ENCODE measurements around the gene GRK5. TPM values are rescaled to one million over a fixed set of nuclear protein-coding genes. Genes with fewer than 3 reads are reported as not detected.
A peak's percentile ranks its signal among the peaks of the same experiment; 100 is the strongest.

The GRK5 gene
- total RNA-seq, 5 donors from 2014 or later (not counting 1 experiment from before 2014, with no cell fraction given) = 21.7 to 36.8 (median 30.6) TPM

GRCh38 chr10:119304541-119304940, 97.2 kb downstream of the GRK5 start:
- peak overlapping the region; percentile 97 to 98 for H3K27ac Mint-ChIP-seq
- no peaks in the 10 kb centered on the region for H3K9me3 ChIP-seq
- peaks cover 37 to 92% of the 10 kb centered on the region in 2 experiments for H3K4me1 ChIP-seq (ENCODE audit: control insufficient read depth in 1 of 2, extremely low read depth in 1 of 2, insufficient read depth in 2 of 2, low read length in 2 of 2)
- CTCF ChIA-PET = interaction anchor here (0.6 to 2.3 kb wide), 4 partner anchors 31 to 634 kb away, joined by 4 to 10 read pairs (median 6); partner anchors contain the start of gene GRK5 (in 1 of the 2)
- POLR2A ChIA-PET = interaction anchor here in 1 of 2 donors (0.5 to 0.6 kb wide), 2 partner anchors 18 to 93 kb away, joined by 3 to 6 read pairs; no protein-coding TSS in a partner anchor
- H3K4me3 Mint-ChIP-seq = peak overlapping the region in 1 of 3 donors; percentile 89
- H3K27me3 Mint-ChIP-seq = no peaks in the 10 kb centered on the region
- 100% methylated on average over 7 of the region's 8 CpGs for WGBS (ENCODE audit: insufficient coverage)
- peaks cover 73 to 91% (median 78%) of the 10 kb centered on the region in 3 donors for H3K4me1 Mint-ChIP-seq
- peaks cover 0 to 3% of the 10 kb centered on the region in 2 donors for H3K36me3 ChIP-seq (ENCODE audit: control insufficient read depth in 2 of 2, extremely low read depth in 1 of 2, insufficient read depth in 1 of 2, low read length in 1 of 2)
- ATAC-seq (replicated peaks in 1 of 4) (no peak), DNase-seq (no peak)
- H3K27ac ChIP-seq (ENCODE audit: low read length) = peak overlapping the region; percentile 97
- H3K4me3 ChIP-seq (ENCODE audit: control insufficient read depth in 1 of 2, extremely low read depth in 1 of 2, low read length in 1 of 2) = no peak overlapping the region
- no peaks in the 10 kb centered on the region for H3K36me3 Mint-ChIP-seq
- no peaks in the 10 kb centered on the region for H3K9me3 Mint-ChIP-seq
- H3K27me3 ChIP-seq (replicated peaks in 1 of 2; ENCODE audit: control insufficient read depth in 2 of 2, extremely low read depth in 1 of 2, insufficient read depth in 2 of 2, low read length in 1 of 2) = peaks cover 0 to 12% of the 10 kb centered on the region in 2 experiments

- DNase-seq (peak; percentile 50 to 89 (median 74)), ATAC-seq (replicated peaks in 1 of 4) (peak; percentile 76 to 89 (median 88))
- H3K27ac Mint-ChIP-seq = peak overlapping the region; percentile 97 to 98
- H3K4me3 ChIP-seq (ENCODE audit: control insufficient read depth in 1 of 2, extremely low read depth in 1 of 2, low read length in 1 of 2) = peak overlapping the region; percentile 29 to 44
- ChIA-PET POLR2A (interaction anchor here (0.9 to 1.0 kb wide), 2 partner anchors 43 to 97 kb away, joined by 3 read pairs; no protein-coding TSS in a partner anchor), CTCF (interaction anchor here (0.6 to 2.3 kb wide), 8 partner anchors 20 to 99 kb away, joined by 3 to 12 read pairs (median 5); partner anchors contain the start of gene GRK5 (in 2 of the 2))
- H3K27me3 Mint-ChIP-seq = no peaks in the 10 kb centered on the region
- peaks cover 59 to 87% (median 68%) of the 10 kb centered on the region in 3 donors for H3K4me1 Mint-ChIP-seq
- no peaks in the 10 kb centered on the region for H3K9me3 ChIP-seq
- WGBS (ENCODE audit: insufficient coverage) = 3% methylated on average over 11 of the region's 11 CpGs
- H3K27me3 ChIP-seq (replicated peaks in 1 of 2; ENCODE audit: control insufficient read depth in 2 of 2, extremely low read depth in 1 of 2, insufficient read depth in 2 of 2, low read length in 1 of 2) = peaks cover 0 to 15% of the 10 kb centered on the region in 2 experiments
- peaks cover 0 to 3% of the 10 kb centered on the region in 2 donors for H3K36me3 ChIP-seq (ENCODE audit: control insufficient read depth in 2 of 2, extremely low read depth in 1 of 2, insufficient read depth in 1 of 2, low read length in 1 of 2)
- H3K36me3 Mint-ChIP-seq = peaks cover 2% of the 10 kb centered on the region
- H3K4me1 ChIP-seq (ENCODE audit: control insufficient read depth in 1 of 2, extremely low read depth in 1 of 2, insufficient read depth in 2 of 2, low read length in 2 of 2) = peaks cover 24 to 83% of the 10 kb centered on the region in 2 experiments
- peak overlapping the region; percentile 97 for H3K27ac ChIP-seq (ENCODE audit: low read length)
- H3K9me3 Mint-ChIP-seq = no peaks in the 10 kb centered on the region
- H3K4me3 Mint-ChIP-seq = peak overlapping the region; percentile 84 to 89 (median 84)
Observed at GRCh38 chr10:119305860-119306513, 98.6 kb downstream of the GRK5 start.

- Mint-ChIP-seq H3K9me3 (no peaks in the 10 kb centered on the region), H3K27me3 (no peaks in the 10 kb centered on the region), H3K27ac (peak overlapping the region; percentile 97 to 98), H3K4me3 (peak overlapping the region; percentile 84 to 89 (median 84)), H3K36me3 (peaks cover 5% of the 10 kb centered on the region), H3K4me1 (peaks cover 53 to 85% (median 64%) of the 10 kb centered on the region in 3 donors)
- Histone ChIP-seq H3K4me3 (ENCODE audit: control insufficient read depth in 1 of 2, extremely low read depth in 1 of 2, low read length in 1 of 2) (peak overlapping the region; percentile 29 to 44), H3K36me3 (ENCODE audit: control insufficient read depth in 2 of 2, extremely low read depth in 1 of 2, insufficient read depth in 1 of 2, low read length in 1 of 2) (peaks cover 0 to 3% of the 10 kb centered on the region in 2 donors), H3K27me3 (replicated peaks in 1 of 2; ENCODE audit: control insufficient read depth in 2 of 2, extremely low read depth in 1 of 2, insufficient read depth in 2 of 2, low read length in 1 of 2) (peaks cover 0 to 18% of the 10 kb centered on the region in 2 experiments), H3K9me3 (no peaks in the 10 kb centered on the region), H3K27ac (ENCODE audit: low read length) (peak overlapping the region; percentile 97), H3K4me1 (ENCODE audit: control insufficient read depth in 1 of 2, extremely low read depth in 1 of 2, insufficient read depth in 2 of 2, low read length in 2 of 2) (peaks cover 22 to 77% of the 10 kb centered on the region in 2 experiments)
- ChIA-PET CTCF (interaction anchor here (0.6 to 2.3 kb wide), 8 partner anchors 20 to 107 kb away, joined by 3 to 12 read pairs (median 4); partner anchors contain the start of gene GRK5 (in 1 of the 2)), POLR2A (interaction anchor here in 1 of 2 donors (1.0 kb wide), 1 partner anchor 97 kb away, joined by 3 read pairs; no protein-coding TSS in a partner anchor)
- ATAC-seq (replicated peaks in 1 of 4) (peak; percentile 80 to 90 (median 84)), DNase-seq (peak; percentile 49 to 85 (median 76))
- WGBS (ENCODE audit: insufficient coverage) = 0% methylated on average over 1 of the region's 9 CpGs
Observed at GRCh38 chr10:119306514-119306951, 99.2 kb downstream of the GRK5 start.

- H3K27ac ChIP-seq (ENCODE audit: low read length) = peak overlapping the region; percentile 97
- Mint-ChIP-seq H3K27me3 (no peaks in the 10 kb centered on the region), H3K4me1 (peaks cover 49 to 82% (median 61%) of the 10 kb centered on the region in 3 donors), H3K4me3 (peak overlapping the region; percentile 84 to 89 (median 84)), H3K9me3 (no peaks in the 10 kb centered on the region), H3K27ac (peak overlapping the region; percentile 97 to 98), H3K36me3 (peaks cover 5% of the 10 kb centered on the region)
- peak overlapping the region in 1 of 2 donors; percentile 44 for H3K4me3 ChIP-seq (ENCODE audit: control insufficient read depth in 1 of 2, extremely low read depth in 1 of 2, low read length in 1 of 2)
- no peaks in the 10 kb centered on the region for H3K9me3 ChIP-seq
- 100% methylated on average over 2 of the region's 4 CpGs for WGBS (ENCODE audit: insufficient coverage)
- no peak for DNase-seq
- ChIA-PET POLR2A (no interaction called here), CTCF (interaction anchor here (0.8 to 1.7 kb wide), 5 partner anchors 21 to 107 kb away, joined by 3 to 12 read pairs (median 3); partner anchors contain the start of gene GRK5 (in 1 of the 2))
- peaks cover 0 to 3% of the 10 kb centered on the region in 2 donors for H3K36me3 ChIP-seq (ENCODE audit: control insufficient read depth in 2 of 2, extremely low read depth in 1 of 2, insufficient read depth in 1 of 2, low read length in 1 of 2)
- no peak for ATAC-seq (replicated peaks in 1 of 4)
- peaks cover 18 to 73% of the 10 kb centered on the region in 2 experiments for H3K4me1 ChIP-seq (ENCODE audit: control insufficient read depth in 1 of 2, extremely low read depth in 1 of 2, insufficient read depth in 2 of 2, low read length in 2 of 2)
- H3K27me3 ChIP-seq (replicated peaks in 1 of 2; ENCODE audit: control insufficient read depth in 2 of 2, extremely low read depth in 1 of 2, insufficient read depth in 2 of 2, low read length in 1 of 2) = peaks cover 0 to 18% of the 10 kb centered on the region in 2 experiments
Observed at GRCh38 chr10:119306986-119307392, 99.6 kb downstream of the GRK5 start.

GRCh38 chr10:119308089-119308488, 100.7 kb downstream of the GRK5 start:
- no peak overlapping the region for H3K27ac ChIP-seq (ENCODE audit: low read length)
- no peaks in the 10 kb centered on the region for H3K27me3 Mint-ChIP-seq
- POLR2A ChIA-PET = interaction anchor here in 1 of 2 donors (0.6 kb wide), 1 partner anchor 242 kb away, joined by 7 read pairs; no protein-coding TSS in a partner anchor
- H3K36me3 ChIP-seq (ENCODE audit: control insufficient read depth in 2 of 2, extremely low read depth in 1 of 2, insufficient read depth in 1 of 2, low read length in 1 of 2) = peaks cover 0 to 3% of the 10 kb centered on the region in 2 donors
- no peaks in the 10 kb centered on the region for H3K9me3 ChIP-seq
- CTCF ChIA-PET = interaction anchor here in 1 of 2 donors (1.0 kb wide), 1 partner anchor 102 kb away, joined by 4 read pairs; no protein-coding TSS in a partner anchor
- peaks cover 49 to 81% (median 60%) of the 10 kb centered on the region in 3 donors for H3K4me1 Mint-ChIP-seq
- 98% methylated on average over 12 of the region's 12 CpGs for WGBS (ENCODE audit: insufficient coverage)
- no peak overlapping the region for H3K4me3 Mint-ChIP-seq
- H3K27me3 ChIP-seq (replicated peaks in 1 of 2; ENCODE audit: control insufficient read depth in 2 of 2, extremely low read depth in 1 of 2, insufficient read depth in 2 of 2, low read length in 1 of 2) = peaks cover 0 to 18% of the 10 kb centered on the region in 2 experiments
- H3K4me3 ChIP-seq (ENCODE audit: control insufficient read depth in 1 of 2, extremely low read depth in 1 of 2, low read length in 1 of 2) = no peak overlapping the region
- H3K4me1 ChIP-seq (ENCODE audit: control insufficient read depth in 1 of 2, extremely low read depth in 1 of 2, insufficient read depth in 2 of 2, low read length in 2 of 2) = peaks cover 12 to 71% of the 10 kb centered on the region in 2 experiments
- peaks cover 0 to 6% (median 0%) of the 10 kb centered on the region in 3 donors for H3K9me3 Mint-ChIP-seq
- peaks cover 10% of the 10 kb centered on the region for H3K36me3 Mint-ChIP-seq
- ATAC-seq (replicated peaks in 1 of 4) (no peak), DNase-seq (no peak)
- no peak overlapping the region for H3K27ac Mint-ChIP-seq
